DMS114 treated with DMSO at 0.1 percent for 48 hours (cell line): ENCODE results near the gene NRK.
"Not testable (repeated sequence)": the region's sequence is repeated elsewhere in the genome, so short reads cannot be mapped to it uniquely, and the experiment has no call there.

Experiments
- DNase-seq: peaks from one replicate; lab custom pipeline; 2025; ENCODE audit not compliant: unreplicated experiment; lab: John Stamatoyannopoulos, UW

Gene NRK

DNA sequence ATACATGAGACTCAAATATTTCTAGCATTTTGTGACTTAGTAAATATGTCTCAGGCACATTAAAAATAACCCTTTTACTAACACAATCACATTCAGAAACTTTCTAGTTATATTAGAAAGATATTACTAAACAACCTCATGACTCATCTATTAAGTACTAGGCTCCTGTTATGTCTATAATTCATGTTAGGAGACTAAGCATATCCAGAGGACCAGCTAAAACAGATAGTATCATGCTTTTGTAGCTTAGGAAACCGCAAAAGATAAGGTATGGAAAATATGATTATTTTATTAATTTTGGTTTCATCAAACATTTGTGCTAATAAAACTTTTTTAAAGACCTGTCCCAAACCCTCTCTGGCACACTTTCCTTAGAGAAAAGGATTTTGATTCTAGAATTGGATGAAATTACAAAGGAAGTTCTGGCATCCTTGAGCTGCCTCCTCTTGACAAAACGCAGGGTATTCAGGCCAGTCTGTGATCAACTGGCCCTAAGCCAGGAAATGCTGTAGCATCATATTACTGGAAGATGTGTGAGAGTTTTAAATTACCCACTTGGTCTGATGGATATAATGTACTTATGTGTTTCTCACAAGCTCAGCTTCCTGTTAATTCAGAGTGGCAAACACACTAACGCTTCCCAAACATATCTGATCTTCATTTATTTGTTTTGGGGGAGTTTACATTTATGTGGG, 60.4 kb downstream of the NRK start:
- DNase-seq = no peak

DNA sequence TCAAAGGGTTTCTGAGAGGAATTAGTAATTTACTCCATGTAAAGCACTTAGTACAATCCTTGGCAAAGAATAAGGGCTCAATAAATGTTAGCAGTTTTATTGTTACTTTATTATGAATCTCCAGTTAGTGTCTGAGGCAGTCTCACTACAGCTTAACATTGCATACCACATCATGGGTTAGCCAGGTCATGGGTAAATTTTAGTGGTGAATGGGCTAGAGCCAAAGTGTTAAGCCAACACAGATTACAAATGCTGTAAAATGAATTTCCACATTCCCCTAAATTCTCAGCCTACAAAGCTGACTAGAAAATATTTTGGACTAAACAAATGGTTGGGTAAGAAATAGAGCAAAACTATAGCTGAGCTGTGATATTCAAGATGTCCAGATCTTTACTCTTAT, 72.4 kb downstream of the NRK start:
- no peak for DNase-seq

DNA sequence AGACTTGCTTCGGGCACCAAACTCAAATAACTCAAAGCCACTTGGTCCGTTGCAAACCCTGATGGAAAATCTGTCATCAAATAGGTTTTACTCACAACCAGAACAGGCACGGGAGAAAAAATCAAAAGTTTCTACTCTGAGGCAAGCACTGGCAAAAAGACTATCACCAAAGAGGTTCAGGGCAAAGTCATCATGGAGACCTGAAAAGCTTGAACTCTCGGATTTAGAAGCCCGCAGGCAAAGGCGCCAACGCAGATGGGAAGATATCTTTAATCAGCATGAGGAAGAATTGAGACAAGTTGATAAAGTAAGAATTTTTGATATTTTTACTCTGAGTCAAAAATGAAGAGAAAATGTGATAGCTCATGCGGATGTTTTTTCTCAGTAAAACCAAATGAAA, 87.2 kb downstream of the NRK start:
- no peak for DNase-seq

DNA sequence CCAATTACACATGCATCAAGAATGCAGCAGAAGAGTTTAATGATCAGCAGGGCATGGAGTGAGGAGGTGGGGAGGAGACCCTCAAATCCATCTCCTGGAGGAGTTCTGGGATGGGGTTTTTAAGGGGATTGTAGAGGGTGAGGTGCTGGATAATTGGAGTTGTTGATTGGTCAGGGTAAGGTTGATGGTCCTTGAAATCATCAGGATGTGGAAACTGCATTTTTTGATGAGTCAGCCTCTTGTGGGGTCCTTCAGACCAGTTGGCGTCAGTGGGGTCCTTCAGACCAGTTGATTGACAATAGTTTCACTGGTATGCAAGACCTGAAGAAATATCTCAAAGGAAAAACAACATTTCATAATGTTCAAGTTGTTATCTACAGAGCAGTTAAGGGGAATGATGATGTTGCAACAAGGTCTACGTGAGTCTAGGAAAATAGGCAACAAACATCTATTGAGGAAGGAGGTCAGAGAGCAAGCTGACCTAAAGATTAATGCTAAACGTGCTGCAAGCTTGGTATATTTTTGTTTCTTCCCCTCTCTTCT, 88.3 kb downstream of the NRK start:
- no peak for DNase-seq

DNA sequence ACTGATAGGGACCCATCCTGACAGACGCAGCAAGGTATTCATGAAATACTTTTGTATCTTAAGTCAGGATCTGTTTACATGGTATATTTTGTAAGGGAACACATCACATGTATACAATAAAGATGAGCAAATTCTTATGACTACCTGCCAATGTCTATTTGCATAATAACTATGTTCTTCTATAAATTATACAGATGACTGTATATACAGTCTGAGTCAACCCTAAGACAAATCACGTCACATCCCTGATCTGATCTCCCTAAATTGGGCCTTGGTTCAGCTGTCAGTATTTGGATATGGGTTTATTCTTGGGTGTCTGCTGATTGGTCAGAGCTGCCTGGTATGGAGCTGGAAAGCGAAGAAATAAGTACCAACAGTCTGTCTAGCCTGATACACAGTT, 122.9 kb downstream of the NRK start:
- no peak for DNase-seq

DNA sequence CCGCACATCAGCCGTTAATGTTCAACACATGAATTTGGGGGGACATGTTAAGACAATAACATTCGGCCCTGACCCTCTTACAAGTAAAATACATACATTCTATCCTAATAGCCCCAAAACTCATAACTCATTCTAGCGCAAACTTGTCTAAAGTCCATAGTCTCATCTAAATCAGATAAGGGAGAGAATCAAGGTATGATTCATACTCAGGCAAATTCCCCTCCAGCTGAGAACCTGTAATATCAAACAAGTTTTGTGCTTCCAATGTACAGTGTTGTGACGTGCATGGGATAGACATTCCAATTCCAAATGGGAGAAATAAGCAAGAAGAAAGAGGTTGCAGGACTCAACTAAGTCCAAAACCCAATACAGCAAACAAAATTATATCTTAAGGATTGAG, 147.1 kb downstream of the NRK start:
- no peak for DNase-seq

DNA sequence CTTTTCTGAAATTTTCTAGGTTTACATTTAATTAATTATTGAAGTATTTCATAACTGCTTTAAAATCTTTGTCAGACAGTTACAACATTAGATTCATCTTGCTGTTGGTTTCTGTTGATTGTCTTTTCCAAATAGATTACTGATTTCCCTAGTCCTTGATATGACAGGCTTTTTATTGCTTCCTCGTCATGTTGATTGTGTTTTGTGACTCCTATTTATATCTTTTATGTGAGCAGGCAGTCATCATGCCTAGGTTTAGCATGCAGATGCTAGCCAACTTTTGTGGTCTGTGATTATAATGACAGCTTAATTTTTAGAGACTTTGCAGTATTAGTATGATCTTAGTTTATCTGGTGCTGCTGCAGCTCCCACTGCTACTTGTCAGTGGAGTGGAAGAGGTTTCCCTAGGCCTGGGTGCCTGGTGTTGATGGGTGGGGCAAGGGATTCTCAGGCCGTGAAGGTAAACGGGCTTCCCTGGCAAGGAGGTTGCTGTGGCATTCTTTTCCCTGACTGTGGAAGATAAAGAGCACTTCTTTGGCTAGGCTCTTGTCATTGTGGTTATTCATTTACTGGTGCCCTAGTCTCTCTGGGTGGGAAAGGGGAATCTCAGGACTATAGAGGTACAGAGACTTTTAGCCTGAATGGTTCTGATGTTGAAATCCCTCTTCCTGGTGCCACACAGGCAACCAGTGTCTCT, 150.5 kb downstream of the NRK start:
- DNase-seq = no peak

DNA sequence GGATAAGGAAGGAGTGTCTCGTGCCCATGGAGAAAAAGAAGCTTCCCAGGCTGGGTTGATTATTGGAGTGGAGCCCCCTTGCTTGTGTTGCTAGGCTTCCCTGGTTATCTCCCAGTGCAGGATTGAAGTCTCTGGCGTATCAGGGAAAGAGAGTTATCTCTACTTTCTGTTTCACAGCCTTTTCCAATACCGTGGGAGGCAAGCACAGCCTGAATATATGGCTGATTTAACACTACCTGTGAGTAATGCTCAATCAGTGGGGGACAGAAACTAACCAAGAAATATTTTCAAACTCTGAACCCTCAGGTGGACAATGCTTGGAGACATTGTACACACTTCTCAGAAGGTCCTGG, 151.0 kb downstream of the NRK start:
- no peak for DNase-seq

DNA sequence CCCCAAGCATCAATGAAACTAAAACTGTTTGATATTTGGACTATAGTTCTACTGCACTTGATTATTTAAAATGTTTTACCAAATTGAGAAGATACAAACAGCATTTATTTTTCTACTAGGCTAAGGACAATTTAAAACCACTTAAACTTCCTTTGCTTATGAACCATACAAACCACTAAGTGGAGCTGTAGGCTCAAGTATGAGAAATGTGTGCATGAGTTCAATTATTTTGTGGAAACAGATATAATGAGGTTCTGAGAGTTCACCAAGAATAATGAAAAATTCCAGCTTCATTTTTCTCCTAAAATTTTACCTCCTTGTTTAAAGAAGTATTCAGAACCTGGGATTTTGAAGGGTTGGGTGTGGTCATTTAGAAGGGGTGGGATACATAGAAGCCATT, 153.0 kb downstream of the NRK start:
- DNase-seq = peak; percentile 6

DNA sequence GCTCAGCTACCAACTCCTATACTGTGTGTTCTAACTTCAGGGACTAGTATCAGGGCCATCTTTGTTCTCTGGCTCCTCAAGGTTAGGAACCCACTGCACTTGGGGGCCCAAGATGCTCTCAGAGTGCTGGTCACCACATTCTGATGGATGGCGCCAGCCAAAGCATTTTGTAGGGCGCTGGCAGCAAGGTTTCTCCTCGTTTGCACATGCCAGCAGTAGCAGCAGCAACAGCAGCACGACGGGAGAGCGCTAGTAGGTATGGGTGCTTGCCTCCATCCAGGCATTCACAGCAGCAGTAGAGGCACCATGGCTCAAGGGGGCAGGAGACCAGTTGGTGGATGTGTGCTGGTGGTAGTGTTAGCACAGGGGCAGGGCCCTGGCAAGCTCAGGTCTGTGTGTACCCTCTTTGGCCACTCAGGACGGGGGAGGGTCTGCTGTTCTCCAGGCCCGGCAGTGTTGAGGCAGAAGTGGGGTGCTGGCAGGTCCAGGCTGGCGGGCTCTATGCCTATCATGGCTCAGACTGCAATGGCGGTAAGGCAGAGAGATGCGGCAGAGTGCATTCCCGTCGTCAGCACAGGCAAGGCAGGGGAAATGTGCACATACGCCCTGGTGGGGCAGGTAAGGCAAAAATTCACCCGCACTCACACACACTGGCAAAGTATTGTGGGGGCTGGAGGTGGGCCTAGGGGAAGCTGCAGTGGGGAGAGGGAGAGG, 159.6 kb downstream of the NRK start:
- DNase-seq = no peak

DNA sequence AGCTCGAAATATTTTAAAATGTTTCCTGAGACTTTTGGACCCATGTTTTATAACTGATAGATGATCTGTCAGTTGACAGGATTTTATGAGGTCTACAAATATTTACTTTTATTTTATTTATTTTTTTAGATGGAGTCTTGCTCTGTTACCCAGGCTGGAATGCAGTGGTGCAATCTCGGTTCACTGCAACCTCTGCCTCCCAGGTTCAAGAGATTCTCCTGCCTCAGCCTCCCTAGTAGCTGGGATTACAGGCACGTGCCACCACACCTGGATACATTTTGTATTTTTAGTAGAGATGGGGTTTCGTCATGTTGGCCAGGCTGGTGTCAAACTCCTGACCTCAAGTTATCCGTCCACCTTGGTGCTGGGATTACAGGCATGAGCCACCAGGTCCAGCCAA, 166.1 kb downstream of the NRK start:
- not testable (repeated sequence) for DNase-seq

DNA sequence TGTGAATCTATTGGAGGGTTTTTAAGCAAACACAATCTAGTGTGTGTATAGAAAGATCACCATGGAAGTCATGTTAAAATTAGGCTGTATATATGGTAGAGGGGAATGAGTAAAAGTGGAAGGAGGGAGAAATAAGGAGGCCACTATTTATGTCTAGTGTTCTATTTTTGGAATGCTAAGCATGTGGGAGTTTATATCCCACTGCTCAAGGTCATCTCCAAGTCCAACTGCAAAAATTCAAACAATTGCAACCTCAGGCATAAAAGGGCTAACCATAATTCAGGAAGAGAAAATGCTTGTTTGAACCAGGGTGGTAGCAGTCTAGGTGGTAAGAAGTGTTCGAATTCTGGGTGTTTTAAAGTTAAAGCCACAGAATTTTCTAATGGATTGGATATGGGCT, 177.0 kb downstream of the NRK start:
- DNase-seq = no peak

DNA sequence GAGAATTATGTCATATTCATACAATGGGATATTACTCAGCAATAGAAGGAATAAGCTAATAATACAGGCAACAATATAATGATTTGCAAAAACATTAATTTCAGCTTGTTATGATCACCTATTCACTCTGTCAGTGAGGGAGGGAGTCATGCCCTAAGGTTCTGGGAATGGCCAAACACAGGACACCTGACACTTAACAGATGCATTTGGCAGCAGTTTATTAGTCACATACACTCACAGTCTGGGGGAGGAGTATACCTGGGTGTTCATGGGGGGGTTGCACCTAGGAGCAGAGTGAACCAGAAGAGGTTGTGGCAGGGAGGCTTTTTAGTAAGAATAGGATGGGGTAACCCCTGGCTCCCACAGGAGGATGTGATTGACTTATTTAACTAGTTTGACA, 177.9 kb downstream of the NRK start:
- DNase-seq = no peak

DNA sequence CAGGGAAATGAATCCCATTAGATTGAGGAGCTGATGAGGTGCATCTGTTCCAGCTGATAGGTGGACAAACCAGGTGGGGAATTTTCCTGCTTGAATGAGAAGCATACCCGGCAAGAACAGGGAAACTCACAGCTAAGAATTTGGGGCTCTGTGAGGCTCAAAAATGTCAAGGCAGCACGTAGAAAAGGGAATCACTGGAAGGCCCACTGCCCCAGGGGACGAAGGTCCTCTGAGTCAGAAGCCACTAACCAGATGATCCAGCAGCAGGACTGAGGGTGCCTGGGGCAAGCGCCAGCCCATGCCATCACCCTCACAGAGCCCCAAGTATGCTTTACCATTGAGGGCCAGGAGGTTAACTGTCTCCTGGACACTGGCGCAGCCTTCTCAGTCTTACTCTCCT, 178.3 kb downstream of the NRK start:
- not testable (repeated sequence) for DNase-seq

DNA sequence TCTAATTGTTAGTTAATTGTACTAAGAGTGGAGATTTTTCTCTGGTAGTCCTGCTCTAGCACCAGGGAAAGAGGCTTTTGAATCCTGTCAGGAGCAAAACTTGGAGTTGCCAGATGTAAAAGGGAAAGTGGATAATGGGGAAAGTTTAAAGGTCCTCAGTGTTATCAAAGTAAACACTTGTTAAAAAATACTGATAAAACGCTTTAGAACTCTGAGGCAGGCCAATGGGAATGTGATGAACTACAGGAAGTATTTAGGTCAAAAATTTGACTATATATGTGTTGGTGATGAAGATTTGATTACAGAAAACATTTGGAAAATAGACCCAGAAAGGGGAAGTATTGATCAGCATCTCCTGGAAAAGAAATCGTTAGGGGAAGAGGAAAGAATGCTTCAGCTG, 183.3 kb downstream of the NRK start:
- no peak for DNase-seq

DNA sequence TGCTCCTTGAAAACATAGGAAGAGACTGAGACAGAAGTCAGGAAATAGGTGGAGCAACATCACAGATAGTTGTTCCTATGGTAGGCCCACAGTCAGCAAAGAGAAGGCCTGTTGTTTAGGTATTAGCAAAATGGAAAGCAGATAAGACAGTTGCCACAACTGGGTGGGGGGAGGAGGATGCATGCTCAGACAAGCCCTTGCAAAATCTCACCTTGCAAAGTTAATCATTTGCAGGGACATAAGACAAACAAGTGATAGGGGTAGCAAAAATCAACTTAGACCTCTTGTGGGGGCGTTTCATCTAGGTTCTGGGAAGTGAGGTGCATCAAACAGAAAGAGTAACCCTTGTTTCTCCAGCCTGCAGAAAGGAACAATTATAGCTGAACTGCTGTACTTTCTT, 185.5 kb downstream of the NRK start:
- no peak for DNase-seq
